Naive thymus-derived CD8-positive, alpha-beta T cell (primary cell): Measurements from ENCODE around the gene TBX15. TPM values are rescaled to one million over a fixed set of nuclear protein-coding genes. Genes with fewer than 3 reads are reported as not detected.

Experiments used
- ATAC-seq, 2 donors: fragments of 150-1000 bp; cut with Tn5 transposase in 1 of 2; sonication (Bioruptor Pico), chemical (Tn5 transposase) in 1 of 2; 1 replicate in 1 of 2; 2 replicates in 1 of 2; pipeline ENCODE4 v1.10.0; 2021; ENCODE audit warnings: mild to moderate bottlenecking in 2 of 2, moderate library complexity in 2 of 2
- POLR2A ChIA-PET: fragments of 350-600 bp; sonication (Branson Sonifier 250); formaldehyde crosslinking; loops from one replicate; lab custom pipeline; 2021; ENCODE audit warnings: antibody characterized with exemption; lab: Charles Lee
- DNase-seq, 10 donors: peaks; one replicate each; pipeline versions ENCODE4 v3.0.0 to v3.0.0-alpha.2; 2020 to 2022
- H3K27ac Mint-ChIP-seq, 10 donors: one replicate each; pipeline ENCODE4 v1.8.0; 2020 to 2022; ENCODE audit warnings: mild to moderate bottlenecking in 10 of 10, mixed read lengths in 10 of 10, moderate library complexity in 4 of 10, inconsistent platforms in 1 of 10
- H3K27me3 Mint-ChIP-seq, 5 donors: one replicate each; pipeline ENCODE4 v1.8.0; 2021 to 2022; ENCODE audit warnings: mixed read lengths in 5 of 5
- H3K36me3 Mint-ChIP-seq, 3 donors: one replicate each; pipeline ENCODE4 v1.8.0; 2020 to 2022; ENCODE audit warnings: mixed read lengths in 3 of 3, mild to moderate bottlenecking in 2 of 3, inconsistent platforms in 1 of 3
- H3K4me1 Mint-ChIP-seq, 4 donors: one replicate each; pipeline ENCODE4 v1.8.0; 2021 to 2022; ENCODE audit warnings: mixed read lengths in 4 of 4
- H3K4me3 Mint-ChIP-seq, 10 donors: one replicate each; pipeline ENCODE4 v1.8.0; 2020 to 2022; ENCODE audit warnings: mild to moderate bottlenecking in 10 of 10, mixed read lengths in 10 of 10, moderate library complexity in 6 of 10, inconsistent platforms in 1 of 10
- H3K9me3 Mint-ChIP-seq, 9 donors: one replicate each; pipeline ENCODE4 v1.8.0; 2020 to 2022; ENCODE audit warnings: mixed read lengths in 9 of 9, mild to moderate bottlenecking in 3 of 9, inconsistent platforms in 1 of 9, moderate library complexity in 1 of 9
- polyA plus RNA-seq, 3 donors: library from polyadenylated mRNA; unstranded; fragments of 300-500 nt; fragmentation: Illumina TruSeq; gene quantifications; one replicate each; pipeline ENCODE4 v1.2.3, GENCODE V29; 2021
- total RNA-seq, 8 experiments: library from RNA in 2 of 8; stranded (reverse) in 2 of 8; gene quantifications; one replicate each; pipeline ENCODE4 v1.2.3 and lab custom pipeline; 2021 to 2026

The TBX15 gene
- total and polyA plus RNA-seq, 5 experiments from 2014 or later = not detected

GRCh38 chr1:118902711-118903191 lies 85.4 kb downstream of the TBX15 start:
- H3K27me3 Mint-ChIP-seq = no peaks in the 10 kb centered on the region
- POLR2A ChIA-PET = no interaction called here
- DNase-seq (no peak), ATAC-seq (no peak)
- H3K4me3 Mint-ChIP-seq = no peak overlapping the region
- no peaks in the 10 kb centered on the region for H3K4me1 Mint-ChIP-seq
- peaks cover 0 to 5% (median 0%) of the 10 kb centered on the region in 9 donors for H3K9me3 Mint-ChIP-seq
- no peak overlapping the region for H3K27ac Mint-ChIP-seq
- no peaks in the 10 kb centered on the region for H3K36me3 Mint-ChIP-seq

- Mint-ChIP-seq H3K36me3 (no peaks in the 10 kb centered on the region), H3K4me1 (no peaks in the 10 kb centered on the region)
- ATAC-seq = no peak
Measured at GRCh38 chr1:118902299-118902698, 85.8 kb downstream of the TBX15 start.

GRCh38 chr1:118900643-118901440 lies 87.3 kb downstream of the TBX15 start:
- no peak for DNase-seq
- H3K27me3 Mint-ChIP-seq = no peaks in the 10 kb centered on the region

More at GRCh38 chr1:118902299-118902698, 85.8 kb downstream of the TBX15 start:
- no peaks in the 10 kb centered on the region for H3K27me3 Mint-ChIP-seq
- no peak for DNase-seq
- POLR2A ChIA-PET = no interaction called here
- H3K27ac Mint-ChIP-seq = no peak overlapping the region
- peaks cover 0 to 5% (median 0%) of the 10 kb centered on the region in 9 donors for H3K9me3 Mint-ChIP-seq
- no peak overlapping the region for H3K4me3 Mint-ChIP-seq

GRCh38 chr1:118899340-118899739 lies 88.8 kb downstream of the TBX15 start:
- no peaks in the 10 kb centered on the region for H3K4me1 Mint-ChIP-seq
- POLR2A ChIA-PET = no interaction called here
- H3K9me3 Mint-ChIP-seq = peaks cover 0 to 15% (median 4%) of the 10 kb centered on the region in 9 donors
- DNase-seq = no peak
- no peak for ATAC-seq
- no peak overlapping the region for H3K4me3 Mint-ChIP-seq
- no peak overlapping the region for H3K27ac Mint-ChIP-seq
- no peaks in the 10 kb centered on the region for H3K27me3 Mint-ChIP-seq
- H3K36me3 Mint-ChIP-seq = no peaks in the 10 kb centered on the region

More at GRCh38 chr1:118900643-118901440, 87.3 kb downstream of the TBX15 start:
- peak overlapping the region in 1 of 10 donors; percentile 21 for H3K27ac Mint-ChIP-seq
- ATAC-seq = no peak
- peaks cover 0 to 10% (median 0%) of the 10 kb centered on the region in 9 donors for H3K9me3 Mint-ChIP-seq
- H3K4me1 Mint-ChIP-seq = no peaks in the 10 kb centered on the region
- no peak overlapping the region for H3K4me3 Mint-ChIP-seq
- no peaks in the 10 kb centered on the region for H3K36me3 Mint-ChIP-seq
- POLR2A ChIA-PET = no interaction called here

GRCh38 chr1:118898712-118899111 lies 89.4 kb downstream of the TBX15 start:
- DNase-seq (no peak), ATAC-seq (no peak)
- H3K4me3 Mint-ChIP-seq = no peak overlapping the region
- peaks cover 0 to 22% (median 4%) of the 10 kb centered on the region in 9 donors for H3K9me3 Mint-ChIP-seq
- H3K4me1 Mint-ChIP-seq = no peaks in the 10 kb centered on the region
- no peaks in the 10 kb centered on the region for H3K36me3 Mint-ChIP-seq
- peaks cover 0 to 5% (median 0%) of the 10 kb centered on the region in 5 donors for H3K27me3 Mint-ChIP-seq
- POLR2A ChIA-PET = no interaction called here
- H3K27ac Mint-ChIP-seq = no peak overlapping the region

GRCh38 chr1:118896416-118896815 lies 91.7 kb downstream of the TBX15 start:
- POLR2A ChIA-PET = no interaction called here
- no peaks in the 10 kb centered on the region for H3K36me3 Mint-ChIP-seq

GRCh38 chr1:118894836-118895235 lies 93.3 kb downstream of the TBX15 start:
- Mint-ChIP-seq H3K4me1 (no peaks in the 10 kb centered on the region), H3K27ac (no peak overlapping the region)

More at GRCh38 chr1:118896416-118896815, 91.7 kb downstream of the TBX15 start:
- ATAC-seq = no peak
- Mint-ChIP-seq H3K27me3 (peaks cover 0 to 5% (median 0%) of the 10 kb centered on the region in 5 donors), H3K4me3 (no peak overlapping the region), H3K4me1 (no peaks in the 10 kb centered on the region), H3K27ac (no peak overlapping the region), H3K9me3 (peaks cover 0 to 36% (median 5%) of the 10 kb centered on the region in 9 donors)
- DNase-seq = no peak

GRCh38 chr1:118890851-118891384 lies 97.2 kb downstream of the TBX15 start:
- no peaks in the 10 kb centered on the region for H3K4me1 Mint-ChIP-seq
- H3K9me3 Mint-ChIP-seq = peaks cover 0 to 38% (median 5%) of the 10 kb centered on the region in 9 donors
- peaks cover 0 to 4% (median 0%) of the 10 kb centered on the region in 3 donors for H3K36me3 Mint-ChIP-seq
- POLR2A ChIA-PET = no interaction called here
- H3K4me3 Mint-ChIP-seq = no peak overlapping the region
- H3K27ac Mint-ChIP-seq = no peak overlapping the region
- H3K27me3 Mint-ChIP-seq = peaks cover 0 to 8% (median 0%) of the 10 kb centered on the region in 5 donors
- no peak for DNase-seq
- no peak for ATAC-seq

More at GRCh38 chr1:118894836-118895235, 93.3 kb downstream of the TBX15 start:
- Mint-ChIP-seq H3K4me3 (no peak overlapping the region), H3K9me3 (peaks cover 0 to 48% (median 5%) of the 10 kb centered on the region in 9 donors), H3K27me3 (peaks cover 0 to 8% (median 0%) of the 10 kb centered on the region in 5 donors), H3K36me3 (no peaks in the 10 kb centered on the region)
- POLR2A ChIA-PET = no interaction called here
- DNase-seq (no peak), ATAC-seq (no peak)

GRCh38 chr1:118884946-118885345 lies 103.2 kb downstream of the TBX15 start:
- no peak overlapping the region for H3K27ac Mint-ChIP-seq
- H3K36me3 Mint-ChIP-seq = peaks cover 0 to 4% (median 0%) of the 10 kb centered on the region in 3 donors
- H3K4me1 Mint-ChIP-seq = no peaks in the 10 kb centered on the region
- no peak for DNase-seq
- peaks cover 0 to 10% (median 0%) of the 10 kb centered on the region in 9 donors for H3K9me3 Mint-ChIP-seq
- H3K4me3 Mint-ChIP-seq = no peak overlapping the region
- H3K27me3 Mint-ChIP-seq = peaks cover 1 to 9% (median 2%) of the 10 kb centered on the region in 5 donors
- ATAC-seq = no peak
- POLR2A ChIA-PET = no interaction called here

GRCh38 chr1:118881751-118882150 lies 106.4 kb downstream of the TBX15 start:
- no peak for DNase-seq
- peaks cover 0 to 8% (median 0%) of the 10 kb centered on the region in 9 donors for H3K9me3 Mint-ChIP-seq
- ATAC-seq = no peak
- POLR2A ChIA-PET = no interaction called here
- H3K4me1 Mint-ChIP-seq = no peaks in the 10 kb centered on the region
- H3K36me3 Mint-ChIP-seq = no peaks in the 10 kb centered on the region
- no peak overlapping the region for H3K4me3 Mint-ChIP-seq
- H3K27ac Mint-ChIP-seq = no peak overlapping the region
- peaks cover 0 to 9% (median 2%) of the 10 kb centered on the region in 5 donors for H3K27me3 Mint-ChIP-seq

- Mint-ChIP-seq H3K27ac (no peak overlapping the region), H3K9me3 (peaks cover 0 to 3% (median 0%) of the 10 kb centered on the region in 9 donors), H3K27me3 (peaks cover 0 to 6% (median 0%) of the 10 kb centered on the region in 5 donors), H3K36me3 (no peaks in the 10 kb centered on the region), H3K4me3 (no peak overlapping the region), H3K4me1 (no peaks in the 10 kb centered on the region)
- DNase-seq (no peak), ATAC-seq (no peak)
- POLR2A ChIA-PET = no interaction called here
Measured at GRCh38 chr1:118878661-118879060, 109.5 kb downstream of the TBX15 start.

GRCh38 chr1:118877668-118878396 lies 110.3 kb downstream of the TBX15 start:
- ATAC-seq (no peak), DNase-seq (no peak)
- Mint-ChIP-seq H3K4me3 (no peak overlapping the region), H3K27me3 (peaks cover 0 to 4% (median 0%) of the 10 kb centered on the region in 5 donors), H3K4me1 (no peaks in the 10 kb centered on the region), H3K9me3 (peaks cover 0 to 6% (median 0%) of the 10 kb centered on the region in 9 donors), H3K27ac (no peak overlapping the region), H3K36me3 (no peaks in the 10 kb centered on the region)
- POLR2A ChIA-PET = no interaction called here
